GM12864 (cell line): ENCODE measurements around the gene IGSF10.
"Not testable (repeated sequence)": the region's sequence is repeated elsewhere in the genome, so short reads cannot be mapped to it uniquely, and the experiment has no call there.

Source experiments
- DNase-seq: peaks from one replicate; pipeline ENCODE4 v3.0.0-alpha.2; 2011; ENCODE audit warnings: low read depth
- H3K4me3 ChIP-seq: 2 replicates; pipeline ENCODE4 v1.5.1; 2011; ENCODE audit warnings: mild to moderate bottlenecking, low read depth, low read length, control low read depth
- TF ChIP-seq, protein P1 (sequence below): IDR thresholded peaks from 2 replicates; pipeline ENCODE4 v1.5.1; 2011; ENCODE audit warnings: low read depth, mild to moderate bottlenecking, moderate library complexity, low read length, control low read depth, inconsistent platforms; ENCODE audit errors: missing control alignments

IGSF10 gene

GRCh38 chr3:151460774-151461450 lies at the start of gene IGSF10:
IGSF10 (minus strand) TSS chr3:151461061; CDS start chr3:151458709, 2,352 bp downstream.
- DNase-seq: no peak
- H3K4me3 ChIP-seq: no peak within 1 kb of the TSS

DNA sequence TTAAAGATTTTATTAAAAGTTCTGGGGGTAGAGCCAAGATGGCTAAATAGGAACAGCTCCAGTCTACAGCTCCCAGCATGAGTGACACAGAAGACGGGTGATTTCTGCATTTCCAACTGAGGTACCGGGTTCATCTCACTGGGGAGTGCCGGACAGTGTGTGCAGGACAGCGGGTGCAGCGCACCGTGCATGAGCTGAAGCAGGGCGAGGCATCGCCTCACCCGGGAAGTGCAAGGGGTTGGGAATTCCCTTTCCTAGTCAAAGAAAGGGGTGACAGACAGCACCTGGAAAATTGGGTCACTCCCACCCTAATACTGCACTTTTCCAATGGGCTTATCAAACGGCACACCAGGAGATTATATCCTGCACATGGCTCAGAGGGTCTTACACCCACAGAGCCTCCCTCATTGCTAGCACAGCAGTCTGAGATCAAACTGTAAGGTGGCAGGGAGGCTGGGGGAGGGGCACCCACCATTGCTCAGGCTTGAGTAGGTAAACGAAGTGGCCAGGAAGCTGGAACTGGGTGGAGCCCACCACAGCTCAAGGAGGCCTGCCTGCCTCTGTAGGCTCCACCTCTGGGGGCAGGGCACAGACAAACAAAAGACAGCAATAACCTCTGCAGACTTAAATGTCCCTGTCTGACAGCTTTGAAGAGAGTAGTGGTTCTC lies 48.7 kb upstream of the IGSF10 start:
- DNase-seq, H3K4me3 ChIP-seq: not testable (repeated sequence)

More at GRCh38 chr3:151460774-151461450, at the start of gene IGSF10:
- TF ChIP-seq, protein P1, sequence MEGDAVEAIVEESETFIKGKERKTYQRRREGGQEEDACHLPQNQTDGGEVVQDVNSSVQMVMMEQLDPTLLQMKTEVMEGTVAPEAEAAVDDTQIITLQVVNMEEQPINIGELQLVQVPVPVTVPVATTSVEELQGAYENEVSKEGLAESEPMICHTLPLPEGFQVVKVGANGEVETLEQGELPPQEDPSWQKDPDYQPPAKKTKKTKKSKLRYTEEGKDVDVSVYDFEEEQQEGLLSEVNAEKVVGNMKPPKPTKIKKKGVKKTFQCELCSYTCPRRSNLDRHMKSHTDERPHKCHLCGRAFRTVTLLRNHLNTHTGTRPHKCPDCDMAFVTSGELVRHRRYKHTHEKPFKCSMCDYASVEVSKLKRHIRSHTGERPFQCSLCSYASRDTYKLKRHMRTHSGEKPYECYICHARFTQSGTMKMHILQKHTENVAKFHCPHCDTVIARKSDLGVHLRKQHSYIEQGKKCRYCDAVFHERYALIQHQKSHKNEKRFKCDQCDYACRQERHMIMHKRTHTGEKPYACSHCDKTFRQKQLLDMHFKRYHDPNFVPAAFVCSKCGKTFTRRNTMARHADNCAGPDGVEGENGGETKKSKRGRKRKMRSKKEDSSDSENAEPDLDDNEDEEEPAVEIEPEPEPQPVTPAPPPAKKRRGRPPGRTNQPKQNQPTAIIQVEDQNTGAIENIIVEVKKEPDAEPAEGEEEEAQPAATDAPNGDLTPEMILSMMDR: no peak

GRCh38 chr3:151504606-151505005 lies 43.7 kb upstream of the IGSF10 start:
- no peak overlapping the region for H3K4me3 ChIP-seq
- no peak for DNase-seq
- TF ChIP-seq, protein P1: no peak

DNA sequence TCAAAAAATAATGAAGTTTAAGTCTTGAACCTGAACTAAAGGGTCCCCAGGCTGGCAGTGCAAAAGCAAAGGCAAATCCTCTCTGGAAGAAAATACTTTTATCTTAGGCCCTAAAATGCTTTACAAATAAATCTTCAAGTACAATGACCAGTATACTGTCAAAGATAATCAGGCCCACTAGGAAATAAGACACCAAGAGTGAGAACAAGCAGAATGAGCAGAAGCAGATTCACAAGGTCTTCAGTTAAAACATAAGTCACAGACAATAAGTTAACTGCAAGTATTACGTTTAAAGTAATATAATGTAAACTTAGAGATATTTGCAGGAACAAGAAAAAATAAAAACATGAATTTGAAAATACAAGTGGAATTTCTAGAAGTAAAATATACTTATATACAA lies 42.2 kb upstream of the IGSF10 start:
- DNase-seq: no peak
- no peak overlapping the region for H3K4me3 ChIP-seq
- TF ChIP-seq, protein P1: no peak

GRCh38 chr3:151501923-151502632 lies 41.2 kb upstream of the IGSF10 start:
- no peak for DNase-seq
- no peak overlapping the region for H3K4me3 ChIP-seq
- TF ChIP-seq, protein P1: no peak

DNA sequence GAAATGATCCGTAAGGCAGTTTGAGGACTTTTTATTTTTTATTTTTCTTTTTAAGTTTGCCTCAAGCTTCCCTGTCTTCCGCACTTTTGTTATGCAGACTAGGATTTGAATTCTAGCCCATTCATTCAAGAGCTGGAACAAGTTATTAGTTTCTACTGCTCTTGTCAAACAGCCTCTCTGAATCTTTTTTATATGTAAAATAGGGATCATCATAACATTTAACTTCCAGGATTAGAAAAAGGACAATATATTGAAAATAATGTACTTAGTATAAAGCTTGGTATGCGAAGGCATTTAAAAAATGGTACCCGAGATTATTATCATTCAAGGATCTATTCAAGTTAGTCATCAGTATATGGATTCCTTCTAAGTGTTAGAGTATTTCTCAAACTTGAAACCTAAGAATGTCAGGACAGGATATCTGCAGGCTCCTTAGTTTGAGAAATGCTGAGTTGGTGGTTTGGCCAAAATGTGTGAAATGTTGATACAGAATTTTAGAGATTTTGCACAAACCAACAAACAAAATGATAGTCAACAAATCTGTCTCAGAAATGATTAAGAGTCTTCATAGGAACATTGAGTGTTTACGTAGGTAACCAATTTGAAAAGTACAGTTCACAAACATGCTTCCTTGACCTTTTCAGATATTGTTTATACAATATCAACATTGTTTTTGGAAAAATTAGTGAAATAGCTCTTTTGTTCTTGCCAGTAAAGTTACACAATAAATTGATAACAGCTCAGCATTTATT lies 40.5 kb upstream of the IGSF10 start:
- no peak overlapping the region for H3K4me3 ChIP-seq
- no peak for DNase-seq
- TF ChIP-seq, protein P1: no peak

- H3K4me3 ChIP-seq: no peak overlapping the region
- DNase-seq: no peak
- TF ChIP-seq, protein P1: no peak
Observed at GRCh38 chr3:151499168-151499567, 38.3 kb upstream of the IGSF10 start.
